ENCODE measurements around the gene TMEM91.

GRCh38 chr19:41401483-41401882, 25.1 kb downstream of the TMEM91 start:
- TF ChIP-seq, protein P1, sequence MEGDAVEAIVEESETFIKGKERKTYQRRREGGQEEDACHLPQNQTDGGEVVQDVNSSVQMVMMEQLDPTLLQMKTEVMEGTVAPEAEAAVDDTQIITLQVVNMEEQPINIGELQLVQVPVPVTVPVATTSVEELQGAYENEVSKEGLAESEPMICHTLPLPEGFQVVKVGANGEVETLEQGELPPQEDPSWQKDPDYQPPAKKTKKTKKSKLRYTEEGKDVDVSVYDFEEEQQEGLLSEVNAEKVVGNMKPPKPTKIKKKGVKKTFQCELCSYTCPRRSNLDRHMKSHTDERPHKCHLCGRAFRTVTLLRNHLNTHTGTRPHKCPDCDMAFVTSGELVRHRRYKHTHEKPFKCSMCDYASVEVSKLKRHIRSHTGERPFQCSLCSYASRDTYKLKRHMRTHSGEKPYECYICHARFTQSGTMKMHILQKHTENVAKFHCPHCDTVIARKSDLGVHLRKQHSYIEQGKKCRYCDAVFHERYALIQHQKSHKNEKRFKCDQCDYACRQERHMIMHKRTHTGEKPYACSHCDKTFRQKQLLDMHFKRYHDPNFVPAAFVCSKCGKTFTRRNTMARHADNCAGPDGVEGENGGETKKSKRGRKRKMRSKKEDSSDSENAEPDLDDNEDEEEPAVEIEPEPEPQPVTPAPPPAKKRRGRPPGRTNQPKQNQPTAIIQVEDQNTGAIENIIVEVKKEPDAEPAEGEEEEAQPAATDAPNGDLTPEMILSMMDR (IDR thresholded peaks at IDR 0.05) = no peak
- TF ChIP-seq EZH2 (IDR thresholded peaks at IDR 0.05; ENCODE audit: borderline replicate concordance, insufficient read depth, low read depth, low read length, poor library complexity, severe bottlenecking) = no peak

Measured in B cell (primary cell).